GM18868 (cell line): ENCODE data around the gene CDHR5.

Experiments used
- ATAC-seq: cut with Tn5 transposase; IDR thresholded peaks from one replicate; pipeline ENCODE4 v1.9.1; 2021; ENCODE audit warnings: mild to moderate bottlenecking, moderate library complexity; ENCODE audit not compliant: unreplicated experiment

The CDHR5 gene

GRCh38 chr11:569158-569885 is 55.4 kb downstream of the CDHR5 start:
- no peak for ATAC-seq

GRCh38 chr11:568306-569157 is 56.2 kb downstream of the CDHR5 start:
- ATAC-seq: peak; percentile 89

GRCh38 chr11:567629-568292 is 57.0 kb downstream of the CDHR5 start:
- ATAC-seq: no peak

- ATAC-seq: no peak
Observed at GRCh38 chr11:567011-567628, 57.6 kb downstream of the CDHR5 start.
